Measurements from ENCODE around the gene CGB8.

The CGB8 gene

DNA sequence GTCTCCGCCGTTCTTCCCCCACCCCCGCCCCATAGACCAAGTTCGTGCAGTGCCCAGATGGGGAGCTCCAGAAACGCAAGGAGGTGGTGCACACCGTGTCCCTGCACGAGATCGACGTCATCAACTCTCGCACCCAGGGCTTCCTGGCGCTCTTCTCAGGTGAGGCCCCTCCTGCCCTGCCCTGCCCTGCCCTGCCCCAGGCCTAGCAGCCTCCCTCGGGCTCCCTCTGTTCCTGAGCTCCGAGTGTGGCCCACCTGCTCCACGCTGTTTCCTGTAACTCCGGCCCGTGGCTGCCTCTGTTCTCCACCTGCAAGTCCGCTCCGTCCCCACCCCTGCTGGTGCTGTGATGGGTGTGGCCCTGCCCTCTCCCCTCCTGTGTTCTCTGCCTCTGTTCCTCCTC, 38.5 kb downstream of the CGB8 start:
- DNase-seq (ENCODE audit: low read depth in 1 of 2, low spot score in 1 of 2): no peak

DNA sequence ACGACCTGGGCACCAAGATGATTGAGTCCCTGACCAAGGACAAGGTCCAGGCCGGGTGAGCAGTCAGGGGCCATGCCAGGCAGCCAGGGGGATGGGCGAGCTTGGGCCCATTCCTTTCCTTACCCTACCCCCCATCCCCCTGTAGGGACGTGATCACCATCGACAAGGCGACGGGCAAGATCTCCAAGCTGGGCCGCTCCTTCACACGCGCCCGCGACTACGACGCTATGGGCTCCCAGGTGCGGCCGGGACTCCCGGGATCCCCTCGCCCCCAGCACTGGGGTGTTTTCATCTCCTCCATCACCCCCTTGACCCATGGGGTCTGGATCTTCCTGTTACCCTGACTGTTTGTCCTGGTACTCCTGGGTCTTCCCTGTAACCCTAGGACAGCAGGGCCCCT, 39.1 kb downstream of the CGB8 start:
- DNase-seq (ENCODE audit: low read depth in 1 of 2, low spot score in 1 of 2): no peak

DNA sequence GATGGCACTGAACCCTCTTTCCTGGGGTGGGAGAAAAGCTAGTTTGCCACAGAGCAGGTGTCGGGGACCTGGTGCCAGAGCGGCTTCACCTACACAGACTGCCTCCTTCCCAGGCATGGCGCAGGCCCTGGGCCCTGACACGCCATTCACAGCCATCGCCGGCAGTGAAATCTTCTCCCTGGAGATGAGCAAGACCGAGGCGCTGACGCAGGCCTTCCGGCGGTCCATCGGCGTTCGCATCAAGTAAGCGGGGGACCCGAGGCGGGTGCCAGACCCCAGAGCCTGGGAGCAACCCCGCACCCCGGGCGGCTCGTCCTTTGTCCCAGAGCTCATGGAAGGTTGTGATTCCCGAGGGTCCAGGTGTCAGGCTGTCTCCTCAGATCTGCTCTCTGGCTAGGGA, 42.0 kb downstream of the CGB8 start:
- no peak for DNase-seq (ENCODE audit: low read depth in 1 of 2, low spot score in 1 of 2)

DNA sequence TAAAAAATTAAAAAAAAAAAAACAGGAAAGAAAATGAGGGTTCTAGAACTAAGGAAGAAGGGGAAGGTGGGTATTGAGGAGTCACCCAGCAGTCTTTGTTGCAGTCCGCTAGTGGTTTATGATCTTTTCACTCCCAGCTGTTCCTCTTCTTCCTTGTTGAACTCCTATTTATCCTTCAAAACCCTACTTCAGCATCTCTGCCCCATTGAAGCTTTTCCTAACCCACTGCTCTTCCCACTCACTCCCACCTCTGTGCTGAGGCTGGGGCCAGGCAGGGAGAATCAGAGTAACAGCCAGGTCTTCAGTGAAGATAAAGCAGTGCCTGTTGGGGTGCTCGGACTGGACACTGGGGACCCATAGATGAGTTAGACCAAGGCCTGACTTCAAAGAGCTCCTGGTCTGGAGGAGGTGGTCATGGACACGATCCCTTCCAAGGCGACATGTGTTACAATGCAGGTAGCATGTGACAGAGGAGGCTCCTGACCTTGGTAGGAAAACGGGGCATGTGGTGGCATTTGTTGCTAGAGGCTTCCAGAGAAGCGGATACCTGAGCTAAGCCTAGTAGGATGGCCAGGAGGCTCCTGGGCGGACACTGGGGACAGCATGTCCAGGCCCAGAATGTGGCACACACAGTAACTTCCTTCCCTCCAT, 43.8 kb downstream of the CGB8 start:
- no peak for DNase-seq (ENCODE audit: low read depth in 1 of 2, low spot score in 1 of 2)

DNA sequence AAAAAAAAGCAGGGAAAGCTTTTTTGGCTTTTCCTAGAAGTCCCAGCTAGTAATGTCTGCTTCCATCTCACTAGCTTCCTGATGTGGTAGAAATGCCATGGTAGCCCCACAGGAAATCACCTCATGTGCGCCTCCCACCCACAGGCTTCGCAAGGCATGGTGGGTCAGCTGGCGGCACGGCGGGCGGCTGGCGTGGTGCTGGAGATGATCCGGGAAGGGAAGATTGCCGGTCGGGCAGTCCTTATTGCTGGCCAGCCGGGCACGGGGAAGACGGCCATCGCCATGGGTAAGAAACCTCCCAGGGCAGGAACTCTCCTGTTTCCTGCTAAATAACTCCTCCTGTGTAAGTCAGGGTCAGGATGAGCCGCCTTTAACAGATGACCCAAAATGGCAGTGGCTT, 44.8 kb downstream of the CGB8 start:
- DNase-seq (ENCODE audit: low read depth in 1 of 2, low spot score in 1 of 2): no peak

DNA sequence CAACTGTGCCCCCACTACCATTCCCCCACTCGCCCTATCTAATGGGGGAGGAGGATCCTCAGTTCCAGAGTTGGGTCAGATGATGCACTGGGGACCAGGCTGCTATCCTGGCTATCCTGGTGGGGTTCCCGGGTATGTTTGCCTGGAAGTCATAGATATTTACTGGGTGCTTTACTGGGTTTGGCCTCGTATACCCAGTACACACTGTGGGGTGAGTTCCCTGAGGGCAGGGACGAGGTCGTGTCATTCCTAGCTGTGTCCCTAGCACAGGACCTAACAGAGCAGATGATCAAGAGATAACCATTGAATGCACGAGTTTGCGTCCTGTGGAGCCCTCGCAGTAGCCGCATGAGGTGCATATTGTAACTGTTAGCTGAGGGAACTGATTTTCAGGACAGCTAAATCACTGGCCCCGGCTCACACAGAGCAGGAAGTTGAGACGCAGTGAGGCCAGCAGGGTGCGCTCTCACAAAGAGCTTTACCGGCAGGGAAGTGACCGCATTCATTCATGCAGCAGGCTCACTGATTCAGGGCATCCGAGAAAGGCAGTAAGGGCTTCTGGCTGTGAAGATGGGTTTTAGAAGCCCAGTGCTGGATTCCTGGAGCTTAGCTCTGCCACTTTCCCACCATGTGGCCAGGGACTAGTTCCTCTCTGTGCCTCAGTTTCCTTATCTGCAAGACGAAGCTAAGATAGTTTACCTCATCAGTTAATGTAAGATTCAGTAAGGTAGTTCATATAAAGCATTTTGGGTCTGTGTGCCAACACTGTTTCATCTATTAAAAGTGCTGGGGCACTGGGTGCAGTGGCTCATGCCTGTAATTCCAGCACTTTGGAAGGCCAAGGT, 49.2 kb downstream of the CGB8 start:
- peak; percentile 44 to 47 for DNase-seq (ENCODE audit: low read depth in 1 of 2, low spot score in 1 of 2)

DNA sequence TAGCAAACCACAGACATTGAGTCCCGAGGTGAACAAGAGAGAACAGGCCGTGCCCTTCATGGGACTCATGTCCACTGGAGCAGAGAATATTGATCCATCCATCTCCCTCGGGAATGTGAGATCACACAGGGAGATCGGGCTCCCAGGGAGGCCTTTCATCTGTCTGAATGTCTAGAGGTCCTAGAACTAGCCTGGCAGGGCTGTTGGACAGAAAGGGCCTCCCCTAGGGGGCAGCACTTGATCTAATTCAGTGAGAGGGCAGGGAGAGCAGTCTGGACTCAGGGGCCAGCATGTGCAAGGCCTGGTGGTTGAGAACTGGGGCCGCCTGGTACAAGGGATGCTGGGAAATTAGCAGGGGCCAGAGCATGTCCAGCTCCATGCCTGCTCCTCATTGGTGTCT, 50.9 kb downstream of the CGB8 start:
- DNase-seq (ENCODE audit: low read depth in 1 of 2, low spot score in 1 of 2): no peak

All from activated CD4-positive, alpha-beta T cell treated with anti-CD3 and anti-CD28 coated beads, Interleukin-2, amount 50 U/mL, for 24 hours (primary cell).